Measurements from ENCODE around the gene CLEC2L. TPM values are rescaled to one million over a fixed set of nuclear protein-coding genes. Genes with fewer than 3 reads are reported as not detected.
A peak's percentile ranks its signal among the peaks of the same experiment; 100 is the strongest.

Gene CLEC2L
- total and polyA plus RNA-seq, 2 experiments from 2014 or later, result not detected

DNA sequence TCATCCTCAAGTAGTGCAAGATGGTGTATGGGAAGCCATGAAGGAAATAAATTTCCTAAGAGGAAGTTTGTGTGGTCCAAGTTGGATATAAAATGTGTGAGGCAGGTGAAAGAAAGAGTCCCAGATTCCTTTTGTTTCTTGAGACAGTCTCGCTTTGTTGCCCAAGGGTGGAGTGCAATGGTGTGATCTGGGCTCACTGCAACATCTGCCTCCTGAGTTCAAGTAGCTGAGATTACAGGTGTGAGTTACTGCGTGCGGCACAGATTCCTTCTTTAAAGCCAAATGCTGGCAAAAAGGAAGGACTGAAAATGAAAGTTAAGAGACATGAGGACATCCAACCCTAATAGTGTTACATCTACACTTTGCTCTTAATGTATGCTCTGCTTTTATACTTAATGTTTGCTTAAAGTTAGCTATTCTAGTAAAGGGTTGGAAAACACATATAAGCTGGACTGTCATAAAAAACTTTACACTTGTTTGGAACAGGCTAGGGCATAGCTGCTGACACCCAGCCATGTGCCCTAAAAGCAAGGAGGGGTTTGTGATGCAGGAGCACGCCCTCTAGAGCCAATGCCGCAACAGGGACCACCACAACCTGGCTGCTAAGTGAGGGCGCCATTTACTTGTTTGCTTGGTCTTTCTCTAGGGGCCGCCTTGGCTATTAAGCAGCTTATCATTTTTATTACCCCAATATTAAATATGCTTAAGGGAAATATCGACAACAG, 34.5 kb downstream of the CLEC2L start:
- Histone ChIP-seq H3K36me3 (replicated peaks; ENCODE audit: insufficient read depth, low read depth) (no peaks in the 10 kb centered on the region), H3K4me2 (peak overlapping the region; percentile 57), H3K27ac (no peak overlapping the region), H3K4me3 (no peak overlapping the region), H3K9me3 (ENCODE audit: low read depth) (no peaks in the 10 kb centered on the region), H3K27me3 (no peaks in the 10 kb centered on the region), H2AFZ (no peak overlapping the region), H3K9me2 (replicated peaks; ENCODE audit: insufficient read depth) (no peaks in the 10 kb centered on the region), H4K20me1 (ENCODE audit: insufficient read depth, poor library complexity, severe bottlenecking) (no peaks in the 10 kb centered on the region), H3K79me2 (no peaks in the 10 kb centered on the region), H3K4me1 (ENCODE audit: insufficient read depth) (no peaks in the 10 kb centered on the region)
- DNase-seq (ENCODE audit: low spot score), result no peak
- no peak for TF ChIP-seq EZH2phosphoT487 (IDR thresholded peaks at IDR 0.05; ENCODE audit: low read depth, severe bottlenecking, unreplicated experiment)
- TF ChIP-seq, protein P1, sequence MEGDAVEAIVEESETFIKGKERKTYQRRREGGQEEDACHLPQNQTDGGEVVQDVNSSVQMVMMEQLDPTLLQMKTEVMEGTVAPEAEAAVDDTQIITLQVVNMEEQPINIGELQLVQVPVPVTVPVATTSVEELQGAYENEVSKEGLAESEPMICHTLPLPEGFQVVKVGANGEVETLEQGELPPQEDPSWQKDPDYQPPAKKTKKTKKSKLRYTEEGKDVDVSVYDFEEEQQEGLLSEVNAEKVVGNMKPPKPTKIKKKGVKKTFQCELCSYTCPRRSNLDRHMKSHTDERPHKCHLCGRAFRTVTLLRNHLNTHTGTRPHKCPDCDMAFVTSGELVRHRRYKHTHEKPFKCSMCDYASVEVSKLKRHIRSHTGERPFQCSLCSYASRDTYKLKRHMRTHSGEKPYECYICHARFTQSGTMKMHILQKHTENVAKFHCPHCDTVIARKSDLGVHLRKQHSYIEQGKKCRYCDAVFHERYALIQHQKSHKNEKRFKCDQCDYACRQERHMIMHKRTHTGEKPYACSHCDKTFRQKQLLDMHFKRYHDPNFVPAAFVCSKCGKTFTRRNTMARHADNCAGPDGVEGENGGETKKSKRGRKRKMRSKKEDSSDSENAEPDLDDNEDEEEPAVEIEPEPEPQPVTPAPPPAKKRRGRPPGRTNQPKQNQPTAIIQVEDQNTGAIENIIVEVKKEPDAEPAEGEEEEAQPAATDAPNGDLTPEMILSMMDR (IDR thresholded peaks at IDR 0.05; ENCODE audit: poor library complexity), result peak; percentile 5
- WGBS (ENCODE audit: low lambda C conversion rate, missing lambda C conversion rate), result 62% methylated on average over 8 of the region's 8 CpGs

DNA sequence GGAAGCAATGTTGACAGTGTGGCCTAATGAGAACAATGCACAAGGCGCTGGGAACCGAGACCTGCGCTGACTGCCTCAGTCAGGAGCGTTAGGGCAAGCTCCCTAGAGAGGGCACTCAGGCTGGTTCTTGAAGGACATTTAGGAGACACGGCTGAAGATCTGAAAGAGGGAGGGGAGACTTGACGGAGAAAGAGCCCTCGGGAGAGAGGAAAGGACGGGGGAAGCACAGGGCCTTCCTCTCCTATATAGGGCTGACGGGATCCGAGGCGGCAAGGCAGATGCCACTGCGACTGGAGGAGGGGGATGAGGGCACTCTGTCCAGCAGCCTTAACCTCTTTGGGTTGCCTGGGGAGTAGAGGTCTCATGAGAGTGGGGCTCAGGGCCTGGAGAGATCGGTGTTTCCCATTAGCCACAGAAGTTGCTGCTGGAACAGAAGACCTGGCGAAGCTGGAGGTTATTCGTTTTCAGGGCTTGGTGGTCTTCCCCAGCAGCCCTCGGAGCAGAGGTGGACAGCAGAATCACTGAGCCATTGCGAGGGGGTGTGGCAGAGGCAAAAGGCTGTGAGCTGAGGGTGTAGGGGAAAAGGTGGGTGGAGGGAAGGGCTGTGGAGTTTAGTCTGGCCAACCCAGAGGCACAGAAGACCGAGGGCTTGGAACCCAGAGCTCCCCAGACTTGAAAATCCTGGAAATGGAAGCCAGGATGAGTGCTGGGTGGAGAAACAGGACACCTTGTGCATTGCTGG, 36.0 kb downstream of the CLEC2L start:
- TF ChIP-seq EZH2phosphoT487 (IDR thresholded peaks at IDR 0.05; ENCODE audit: low read depth, severe bottlenecking, unreplicated experiment), result no peak
- TF ChIP-seq EZH2 (IDR thresholded peaks at IDR 0.05; ENCODE audit: borderline replicate concordance), result no peak
- TF ChIP-seq, protein P1 (IDR thresholded peaks at IDR 0.05; ENCODE audit: poor library complexity), result no peak
- Histone ChIP-seq H3K4me3 (no peak overlapping the region), H4K20me1 (ENCODE audit: insufficient read depth, poor library complexity, severe bottlenecking) (no peaks in the 10 kb centered on the region), H3K36me3 (replicated peaks; ENCODE audit: insufficient read depth, low read depth) (no peaks in the 10 kb centered on the region), H2AFZ (no peak overlapping the region), H3K27ac (no peak overlapping the region), H3K4me2 (no peak overlapping the region), H3K9me3 (ENCODE audit: low read depth) (no peaks in the 10 kb centered on the region), H3K79me2 (no peaks in the 10 kb centered on the region), H3K4me1 (ENCODE audit: insufficient read depth) (no peaks in the 10 kb centered on the region), H3K9me2 (replicated peaks; ENCODE audit: insufficient read depth) (no peaks in the 10 kb centered on the region), H3K27me3 (no peaks in the 10 kb centered on the region)
- WGBS (ENCODE audit: low lambda C conversion rate, missing lambda C conversion rate), result 88% methylated on average over 18 of the region's 18 CpGs
- DNase-seq (ENCODE audit: low spot score), result no peak

DNA sequence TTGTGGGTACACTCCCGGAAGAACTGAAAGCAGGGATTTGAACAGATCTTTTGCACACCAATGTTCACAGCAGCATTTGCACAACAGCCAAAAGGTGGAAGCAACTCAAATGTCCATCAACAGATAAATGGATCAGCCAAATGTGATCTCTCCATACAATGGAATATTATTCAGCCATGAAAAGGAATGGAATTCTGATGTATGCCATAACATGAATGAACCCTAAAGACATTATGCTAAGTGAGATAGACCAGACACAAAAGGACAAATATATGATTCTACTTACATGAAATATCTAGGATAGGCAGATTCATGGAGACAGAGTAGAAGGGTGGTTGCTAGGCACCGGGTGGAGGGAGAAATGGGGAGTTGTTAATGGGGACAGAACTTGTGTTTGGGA, 36.7 kb downstream of the CLEC2L start:
- Histone ChIP-seq H3K9me2 (replicated peaks; ENCODE audit: insufficient read depth) (no peaks in the 10 kb centered on the region), H3K36me3 (replicated peaks; ENCODE audit: insufficient read depth, low read depth) (no peaks in the 10 kb centered on the region), H3K4me1 (ENCODE audit: insufficient read depth) (no peaks in the 10 kb centered on the region), H3K4me3 (no peak overlapping the region), H4K20me1 (ENCODE audit: insufficient read depth, poor library complexity, severe bottlenecking) (no peaks in the 10 kb centered on the region), H3K27me3 (no peaks in the 10 kb centered on the region), H3K79me2 (no peaks in the 10 kb centered on the region), H3K27ac (no peak overlapping the region), H3K9me3 (ENCODE audit: low read depth) (no peaks in the 10 kb centered on the region), H2AFZ (no peak overlapping the region), H3K4me2 (no peak overlapping the region)
- no peak for TF ChIP-seq EZH2phosphoT487 (IDR thresholded peaks at IDR 0.05; ENCODE audit: low read depth, severe bottlenecking, unreplicated experiment)
- TF ChIP-seq EZH2 (IDR thresholded peaks at IDR 0.05; ENCODE audit: borderline replicate concordance), result no peak
- TF ChIP-seq, protein P1 (IDR thresholded peaks at IDR 0.05; ENCODE audit: poor library complexity), result no peak
- no peak for DNase-seq (ENCODE audit: low spot score)
- WGBS (ENCODE audit: low lambda C conversion rate, missing lambda C conversion rate), result 92% methylated on average over 2 of the region's 2 CpGs

Data from hepatocyte (in vitro differentiated cells).